OCI-LY1 (cell line): Measurements from ENCODE around the gene POLR2J.

Experiments
- CTCF ChIP-seq: fragments of 200-600 bp; sonication (generic), shearing (Covaris generic); IDR thresholded peaks from 2 replicates; pipeline ENCODE4 v1.5.1; 2017; ENCODE audit warnings: mild to moderate bottlenecking, antibody characterized with exemption, low read length, moderate library complexity, mixed read lengths
- EZH2 ChIP-seq: fragments of 200-600 bp; sonication (generic), shearing (Covaris generic); IDR thresholded peaks from 2 replicates; pipeline ENCODE4 v1.8.0; 2017; ENCODE audit warnings: borderline replicate concordance, mixed run types, mild to moderate bottlenecking, antibody characterized with exemption, low read length, moderate library complexity, mixed read lengths

GRCh38 chr7:102449136-102449535, 29.6 kb downstream of the POLR2J start:
- TF ChIP-seq CTCF (no peak), EZH2 (no peak)
